OCI-LY7 (cell line): ENCODE results near the gene FSIP2. TPM values are rescaled to one million over a fixed set of nuclear protein-coding genes. Genes with fewer than 3 reads are reported as not detected.

Experiments
- BruUV-seq: library from RNA; stranded (reverse); fragments of 400-500 nt; replicated peaks from 2 replicates; lab custom pipeline; 2021; lab: Mats Ljungman, UMichigan
- CTCF ChIA-PET: fragments of 300-600 bp; sonication (Branson Sonifier 250); formaldehyde crosslinking; loops from one replicate; lab custom pipeline; 2022; ENCODE audit warnings: antibody characterized with exemption; ENCODE audit not compliant: unreplicated experiment; lab: Charles Lee
- POLR2A ChIA-PET: fragments of 300-600 bp; sonication (Branson Sonifier 250); formaldehyde crosslinking; loops from one replicate; lab custom pipeline; 2022; ENCODE audit warnings: antibody characterized with exemption; lab: Charles Lee
- DNase-seq: peaks from one replicate; pipeline ENCODE4 v3.0.0-alpha.2; 2015; ENCODE audit warnings: low spot score
- H2AFZ ChIP-seq: fragments of 200-600 bp; sonication (generic), shearing (Covaris generic); 2 replicates; pipeline ENCODE4 v1.6.1; 2014; ENCODE audit warnings: mild to moderate bottlenecking, antibody characterized with exemption, low read length, moderate library complexity
- H3K27ac ChIP-seq: fragments of 200-600 bp; sonication (generic); 2 replicates; pipeline ENCODE4 v1.5.1; 2014; ENCODE audit warnings: mixed run types, low read depth, mild to moderate bottlenecking, moderate library complexity, low read length, inconsistent platforms; ENCODE audit not compliant: poor library complexity, severe bottlenecking
- H3K36me3 ChIP-seq: fragments of 200-600 bp; sonication (generic); 2 replicates; pipeline ENCODE4 v1.6.1; 2014; ENCODE audit warnings: mild to moderate bottlenecking, antibody characterized with exemption, low read length, moderate library complexity, mixed read lengths; ENCODE audit not compliant: insufficient read depth
- H3K4me1 ChIP-seq: fragments of 200-600 bp; sonication (generic); 2 replicates; pipeline ENCODE4 v1.5.1; 2014; ENCODE audit warnings: mild to moderate bottlenecking, low read length; ENCODE audit not compliant: insufficient read depth, poor library complexity, severe bottlenecking
- H3K4me2 ChIP-seq: fragments of 200-600 bp; sonication (generic); 2 replicates; pipeline ENCODE4 v1.6.1; 2014; ENCODE audit warnings: mild to moderate bottlenecking, low read length
- H3K4me3 ChIP-seq: fragments of 200-600 bp; sonication (generic); 2 replicates; pipeline ENCODE4 v1.5.1; 2014; ENCODE audit warnings: mild to moderate bottlenecking, low read depth, low read length; ENCODE audit not compliant: poor library complexity, severe bottlenecking
- H3K79me2 ChIP-seq: fragments of 200-600 bp; sonication (generic); 2 replicates; pipeline ENCODE4 v1.6.1; 2016; ENCODE audit warnings: low read depth, mild to moderate bottlenecking, low read length, moderate library complexity, mixed read lengths; ENCODE audit not compliant: insufficient read depth
- H3K9me2 ChIP-seq: fragments of 200-600 bp; sonication (generic); 2 replicates; pipeline ENCODE4 v1.6.1; 2016; ENCODE audit warnings: mild to moderate bottlenecking, low read length, mixed read lengths; ENCODE audit not compliant: insufficient read depth
- H3K9me3 ChIP-seq: fragments of 200-600 bp; sonication (generic); 2 replicates; pipeline ENCODE4 v1.6.1; 2014; ENCODE audit warnings: mild to moderate bottlenecking, mixed run types, low read length, mixed read lengths
- H4K20me1 ChIP-seq: fragments of 200-600 bp; sonication (generic); 2 replicates; pipeline ENCODE4 v1.6.1; 2014; ENCODE audit warnings: mild to moderate bottlenecking, antibody characterized with exemption, low read length, moderate library complexity, mixed read lengths; ENCODE audit not compliant: insufficient read depth
- EZH2phosphoT487 ChIP-seq: fragments of 200-600 bp; sonication (generic); IDR thresholded peaks from 2 replicates; pipeline ENCODE4 v1.6.1; 2018; ENCODE audit warnings: low read depth, borderline replicate concordance, mild to moderate bottlenecking, mixed run types, antibody characterized with exemption, low read length, moderate library complexity, mixed read lengths
- intact Hi-C: fragments of 100-400 bp; cut with micrococcal nuclease; formaldehyde crosslinking; loops from one replicate; pipeline ENCODE4 v1.10.0; 2022; ENCODE audit not compliant: unreplicated experiment
- total RNA-seq, 2 experiments: library from RNA; depleted of rRNA in 1 of 2; stranded (reverse); fragments of >200 nt in 1 of 2; shearing (Covaris generic) in 1 of 2; gene quantifications; 2 replicates each; pipeline ENCODE4 v1.2.3, GENCODE V29; 2014 to 2022
- TF ChIP-seq, protein P1 (sequence below): fragments of 200-600 bp; sonication (generic); conservative IDR thresholded peaks from 2 replicates; pipeline ENCODE4 v1.5.1; 2014; ENCODE audit warnings: mild to moderate bottlenecking, antibody characterized with exemption, low read length, moderate library complexity, mixed read lengths

The FSIP2 gene
- total RNA-seq, 2 experiments from 2014 or later = 0.06 to 0.19 TPM

DNA sequence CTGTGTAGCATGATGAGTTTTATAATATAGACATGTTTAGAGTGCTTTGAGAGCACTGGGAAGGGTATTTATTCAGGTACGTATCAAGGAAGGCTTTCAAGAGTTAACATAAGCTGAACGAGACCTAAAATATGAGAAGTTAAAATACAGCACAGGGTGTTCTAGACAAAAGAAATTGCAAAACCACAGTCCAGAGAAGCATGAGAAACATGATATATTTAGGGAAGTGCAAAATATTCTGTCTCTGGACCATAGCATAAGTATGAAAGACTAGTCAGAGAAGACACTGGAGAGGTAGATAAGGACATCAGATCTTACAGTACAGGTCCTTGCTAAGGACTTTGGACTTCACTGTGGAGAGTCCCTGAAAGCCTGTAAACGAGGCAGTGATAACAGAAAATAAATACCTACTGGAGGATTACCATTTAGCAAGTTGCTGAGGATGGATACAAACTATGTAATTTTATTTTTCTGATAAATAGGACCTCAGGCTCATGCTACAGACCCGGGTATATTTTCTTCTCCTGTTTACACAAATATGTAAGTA, 43.7 kb downstream of the FSIP2 start:
- CTCF ChIA-PET = no interaction called here

DNA sequence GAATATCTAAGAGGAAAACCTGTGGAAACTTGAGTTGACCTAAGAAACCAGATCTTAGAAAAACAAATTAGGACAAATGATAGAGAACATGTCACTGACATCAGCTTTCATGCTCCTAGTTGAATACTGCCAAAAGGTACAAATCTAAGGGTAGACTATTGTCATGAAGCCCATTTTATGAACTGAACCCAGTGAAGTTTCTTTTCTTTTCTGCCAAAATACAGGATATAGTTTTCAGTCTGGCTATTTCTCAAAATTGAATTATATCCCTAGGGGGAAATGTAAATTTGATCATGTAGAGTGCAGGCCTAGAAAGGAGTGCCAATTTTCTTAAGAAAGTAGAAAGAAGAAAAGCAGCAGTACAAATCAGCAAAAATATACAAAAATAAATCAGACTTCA, 46.6 kb downstream of the FSIP2 start:
- ChIA-PET CTCF (no interaction called here), POLR2A (interaction anchor here (0.6 kb wide), 1 partner anchor 474 kb away, joined by 3 read pairs; no protein-coding TSS in a partner anchor)
- no peak overlapping the region for H3K4me2 ChIP-seq
- H3K4me3 ChIP-seq = no peak overlapping the region
- no TSS peak for BruUV-seq
- TF ChIP-seq EZH2phosphoT487 = no peak
- TF ChIP-seq, protein P1, sequence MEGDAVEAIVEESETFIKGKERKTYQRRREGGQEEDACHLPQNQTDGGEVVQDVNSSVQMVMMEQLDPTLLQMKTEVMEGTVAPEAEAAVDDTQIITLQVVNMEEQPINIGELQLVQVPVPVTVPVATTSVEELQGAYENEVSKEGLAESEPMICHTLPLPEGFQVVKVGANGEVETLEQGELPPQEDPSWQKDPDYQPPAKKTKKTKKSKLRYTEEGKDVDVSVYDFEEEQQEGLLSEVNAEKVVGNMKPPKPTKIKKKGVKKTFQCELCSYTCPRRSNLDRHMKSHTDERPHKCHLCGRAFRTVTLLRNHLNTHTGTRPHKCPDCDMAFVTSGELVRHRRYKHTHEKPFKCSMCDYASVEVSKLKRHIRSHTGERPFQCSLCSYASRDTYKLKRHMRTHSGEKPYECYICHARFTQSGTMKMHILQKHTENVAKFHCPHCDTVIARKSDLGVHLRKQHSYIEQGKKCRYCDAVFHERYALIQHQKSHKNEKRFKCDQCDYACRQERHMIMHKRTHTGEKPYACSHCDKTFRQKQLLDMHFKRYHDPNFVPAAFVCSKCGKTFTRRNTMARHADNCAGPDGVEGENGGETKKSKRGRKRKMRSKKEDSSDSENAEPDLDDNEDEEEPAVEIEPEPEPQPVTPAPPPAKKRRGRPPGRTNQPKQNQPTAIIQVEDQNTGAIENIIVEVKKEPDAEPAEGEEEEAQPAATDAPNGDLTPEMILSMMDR = no peak
- intact Hi-C loops = no loop called here
- no peaks in the 10 kb centered on the region for H3K79me2 ChIP-seq
- no peaks in the 10 kb centered on the region for H4K20me1 ChIP-seq
- H3K4me1 ChIP-seq = no peaks in the 10 kb centered on the region
- H2AFZ ChIP-seq = no peak overlapping the region
- no peak overlapping the region for H3K27ac ChIP-seq
- DNase-seq = no peak
- no peaks in the 10 kb centered on the region for H3K9me2 ChIP-seq
- H3K36me3 ChIP-seq = no peaks in the 10 kb centered on the region
- H3K9me3 ChIP-seq = no peaks in the 10 kb centered on the region

More for the DNA sequence above, 43.7 kb downstream of the FSIP2 start:
- intact Hi-C loops = no loop called here
- Histone ChIP-seq H3K9me2 (no peaks in the 10 kb centered on the region), H2AFZ (no peak overlapping the region), H3K36me3 (no peaks in the 10 kb centered on the region), H3K4me1 (no peaks in the 10 kb centered on the region), H3K27ac (no peak overlapping the region), H3K4me2 (no peak overlapping the region), H3K9me3 (no peaks in the 10 kb centered on the region), H3K4me3 (no peak overlapping the region), H4K20me1 (no peaks in the 10 kb centered on the region), H3K79me2 (no peaks in the 10 kb centered on the region)
- TF ChIP-seq EZH2phosphoT487 = no peak
- TF ChIP-seq, protein P1 = no peak
- POLR2A ChIA-PET = no interaction called here
- no peak for DNase-seq
- no TSS peak for BruUV-seq

DNA sequence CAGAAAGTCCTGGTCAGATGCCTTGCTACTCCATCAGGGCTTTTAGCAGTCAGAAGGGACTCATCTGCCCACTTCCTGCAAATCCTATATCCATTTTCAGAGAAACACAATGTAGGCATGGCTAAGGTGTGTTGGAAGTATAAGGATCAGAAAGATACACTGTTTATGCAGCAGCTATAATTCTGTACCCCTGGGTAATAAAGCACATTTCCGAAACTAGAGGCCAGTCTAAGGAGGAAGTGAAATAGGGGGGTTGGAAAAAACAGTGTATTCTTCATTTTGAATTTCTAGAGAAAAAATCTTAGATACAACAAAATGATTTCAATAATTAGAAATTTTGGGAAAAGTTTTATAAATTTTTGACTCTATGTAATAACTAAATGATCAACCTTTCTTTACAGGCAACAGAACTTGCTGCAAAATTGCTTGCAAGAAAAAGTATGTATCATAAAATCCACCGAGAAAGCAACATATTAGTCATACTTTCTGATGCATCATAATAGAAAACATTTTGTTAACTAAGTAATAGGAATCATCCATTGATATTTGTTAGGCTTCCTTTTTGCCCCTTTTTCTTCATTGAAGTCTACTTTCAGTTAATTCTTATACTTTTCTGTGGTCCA, 47.4 kb downstream of the FSIP2 start:
- CTCF ChIA-PET = no interaction called here
- no TSS peak for BruUV-seq
- DNase-seq = no peak

More for the DNA sequence above, 47.4 kb downstream of the FSIP2 start:
- intact Hi-C loops = no loop called here
- POLR2A ChIA-PET = no interaction called here
- TF ChIP-seq EZH2phosphoT487 = no peak
- TF ChIP-seq, protein P1 = no peak
- Histone ChIP-seq H3K27ac (no peak overlapping the region), H3K4me2 (no peak overlapping the region), H2AFZ (no peak overlapping the region), H3K36me3 (no peaks in the 10 kb centered on the region), H3K9me3 (no peaks in the 10 kb centered on the region), H4K20me1 (no peaks in the 10 kb centered on the region), H3K9me2 (no peaks in the 10 kb centered on the region), H3K4me3 (no peak overlapping the region), H3K79me2 (no peaks in the 10 kb centered on the region), H3K4me1 (no peaks in the 10 kb centered on the region)
